ENCODE data around the gene BCCIP. TPM values are rescaled to one million over a fixed set of nuclear protein-coding genes. Genes with fewer than 3 reads are reported as not detected.

BCCIP gene
- total and polyA plus RNA-seq, 2 of the 8 experiments (the other 6 are each of a cell fraction or from before 2014, with no cell fraction given), result 33.9 to 120 TPM

GRCh38 chr10:125865120-125865519 lies 41.8 kb downstream of the BCCIP start:
- H3K23ac ChIP-seq (ENCODE audit: insufficient read length), result no peak overlapping the region
- no peak overlapping the region for H3K27ac ChIP-seq (ENCODE audit: low read depth, low read length)
- H3K4ac ChIP-seq (replicated peaks; ENCODE audit: insufficient read length, low read depth, low read length), result no peak overlapping the region
- H3K4me2 ChIP-seq (ENCODE audit: insufficient read depth in 1 of 2, low read depth in 2 of 2, low read length in 2 of 2), result no peak overlapping the region
- no peak overlapping the region for H3K9ac ChIP-seq (replicated peaks in 1 of 4; ENCODE audit: extremely low read depth in 1 of 4, low read depth in 3 of 4, low read length in 3 of 4)
- no peak overlapping the region for H4K91ac ChIP-seq (replicated peaks; ENCODE audit: insufficient read length, low read length)
- no peaks in the 10 kb centered on the region for H3K23me2 ChIP-seq (ENCODE audit: low read depth, low read length)
- no peak overlapping the region for H4K5ac ChIP-seq (ENCODE audit: insufficient read length, low read depth, low read length)
- H4K20me1 ChIP-seq (replicated peaks in 1 of 2; ENCODE audit: control insufficient read depth in 1 of 2, insufficient read depth in 2 of 2, low read length in 2 of 2), result peaks cover 0 to 2% of the 10 kb centered on the region in 2 experiments
- 83% methylated on average over 3 of the region's 3 CpGs; no CpG with 5 or more reads in 1 of the 2 experiments for WGBS, 2 experiments (ENCODE audit: extremely low coverage in 1 of 2, insufficient coverage in 1 of 2, insufficient read length in 1 of 2, insufficient replicate concordance in 2 of 2, low coverage in 1 of 2, low lambda C conversion rate in 2 of 2, missing lambda C conversion rate in 1 of 2)
- CTCF ChIA-PET (ENCODE audit: partially characterized antibody), result interaction anchor here (0.6 to 4.3 kb wide), 6 partner anchors 15 to 222 kb away, joined by 3 to 11 read pairs (median 4); no protein-coding TSS in a partner anchor
- H3K56ac ChIP-seq (replicated peaks; ENCODE audit: insufficient read length, low read depth, low read length), result no peak overlapping the region
- H4K8ac ChIP-seq (ENCODE audit: extremely low read depth, insufficient read depth, low read length), result no peak overlapping the region
- no peak overlapping the region for H2BK15ac ChIP-seq (ENCODE audit: low read length)
- DNase-seq (ENCODE audit: low read depth in 1 of 2, low spot score in 2 of 2) (no peak), FAIRE-seq (no peak)
- no peak overlapping the region for H3K18ac ChIP-seq (ENCODE audit: extremely low read depth, low read length)
- H2BK12ac ChIP-seq (ENCODE audit: low read depth, low read length), result no peak overlapping the region
- H3K36me3 ChIP-seq (ENCODE audit: control insufficient read depth in 2 of 4, insufficient read depth in 4 of 4, low read length in 3 of 4), result peaks cover 0 to 7% (median 2%) of the 10 kb centered on the region in 4 experiments; a peak in 4 of 8 replicates
- no peak overlapping the region for H2AFZ ChIP-seq (ENCODE audit: low read length)
- H3K14ac ChIP-seq (ENCODE audit: insufficient read length), result no peak overlapping the region
- POLR2A ChIA-PET (ENCODE audit: partially characterized antibody), result interaction anchor here (0.6 to 1.1 kb wide), 2 partner anchors 20 to 108 kb away, joined by 3 read pairs; no protein-coding TSS in a partner anchor
- no peak overlapping the region for H2AK5ac ChIP-seq (ENCODE audit: low read depth, low read length)
- H3K79me1 ChIP-seq (ENCODE audit: low read depth, low read length), result no peaks in the 10 kb centered on the region
- no peak overlapping the region for H2BK120ac ChIP-seq (replicated peaks; ENCODE audit: low read depth, low read length)
- H3K4me1 ChIP-seq (replicated peaks in 1 of 4; ENCODE audit: control insufficient read depth in 3 of 4, insufficient read depth in 4 of 4, low read length in 3 of 4), result no peaks in the 10 kb centered on the region
- H2BK5ac ChIP-seq (ENCODE audit: low read depth, low read length), result no peak overlapping the region
- no peak overlapping the region for H3K4me3 ChIP-seq (ENCODE audit: extremely low read depth in 1 of 4, insufficient read depth in 2 of 4, low read depth in 3 of 4, low read length in 4 of 4)
- no peaks in the 10 kb centered on the region for H3K79me2 ChIP-seq (ENCODE audit: control insufficient read depth in 1 of 2, insufficient read depth in 2 of 2, low read length in 2 of 2)
- no peaks in the 10 kb centered on the region for H3K27me3 ChIP-seq (replicated peaks in 1 of 4; ENCODE audit: control insufficient read depth in 3 of 4, extremely low read depth in 1 of 4, insufficient read depth in 3 of 4, low read length in 3 of 4)
- H3K9me3 ChIP-seq (ENCODE audit: insufficient read depth in 2 of 2, low read depth in 1 of 2, low read length in 1 of 2), result no peaks in the 10 kb centered on the region
- H2BK20ac ChIP-seq (ENCODE audit: low read length), result no peak overlapping the region
- TF ChIP-seq CEBPB (IDR thresholded peaks at IDR 0.05; ENCODE audit: low read depth, low read length) (no peak), RFX5 (IDR thresholded peaks at IDR 0.05; ENCODE audit: borderline replicate concordance, low read depth, low read length) (no peak), EGR1 (IDR thresholded peaks at IDR 0.05; ENCODE audit: borderline replicate concordance, low read depth, low read length) (no peak)

All from H1 (cell line).